ENCODE data around the gene CAP1.

The CAP1 gene

DNA sequence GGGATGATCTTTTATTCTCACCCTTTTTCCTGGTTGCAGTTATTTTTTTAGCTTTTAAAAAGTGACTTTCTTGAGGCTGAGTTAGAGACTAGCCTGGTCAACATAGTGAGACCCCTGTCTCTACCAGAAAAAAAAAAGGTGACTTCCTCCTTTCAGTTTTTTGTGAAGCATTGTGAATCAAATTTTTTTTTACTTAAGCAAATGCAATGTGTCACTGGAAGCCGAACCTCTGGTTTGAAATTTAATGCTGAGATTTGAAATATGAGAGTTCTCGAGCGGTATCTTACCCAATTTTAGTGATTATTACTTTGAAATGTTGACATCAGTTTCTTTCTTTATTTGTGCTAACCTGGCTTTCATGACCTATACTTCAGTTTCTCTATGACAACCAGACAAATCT lies 3.6 kb downstream of the CAP1 start:
- peak overlapping the region; percentile 85 to 89 for H3K4me3 Mint-ChIP-seq
- H3K9me3 Mint-ChIP-seq, result no peaks in the 10 kb centered on the region
- DNase-seq (no peak), ATAC-seq (no peak)
- H3K27me3 Mint-ChIP-seq, result no peaks in the 10 kb centered on the region
- H3K4me1 Mint-ChIP-seq, result peaks cover 70% of the 10 kb centered on the region
- no peak overlapping the region for H3K27ac Mint-ChIP-seq

DNA sequence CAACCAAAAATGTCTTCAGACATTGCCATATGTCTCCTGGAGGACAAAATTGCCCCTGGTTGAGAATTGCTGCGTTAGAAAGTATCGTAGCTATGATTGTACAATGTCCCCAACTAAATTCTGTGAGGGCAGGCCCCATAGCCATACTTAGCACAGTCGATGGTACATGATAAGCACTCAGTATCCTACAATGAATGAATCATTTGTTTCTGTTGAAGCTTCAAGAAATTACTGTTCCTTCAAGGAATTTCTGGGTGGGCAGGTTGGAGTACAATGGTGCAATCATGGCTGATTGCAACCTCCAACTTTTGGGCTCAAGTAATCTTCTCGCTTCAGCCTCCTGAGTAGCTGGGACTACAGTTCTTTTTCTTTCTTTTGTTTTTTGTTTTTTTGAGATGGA lies 4.7 kb downstream of the CAP1 start:
- no peak for ATAC-seq
- peak overlapping the region; percentile 85 to 89 for H3K4me3 Mint-ChIP-seq

GRCh38 chr1:40045766-40046165 lies 5.2 kb downstream of the CAP1 start:
- H3K27me3 Mint-ChIP-seq, result no peaks in the 10 kb centered on the region
- peaks cover 82% of the 10 kb centered on the region for H3K4me1 Mint-ChIP-seq
- no peak for DNase-seq
- H3K9me3 Mint-ChIP-seq, result no peaks in the 10 kb centered on the region
- ATAC-seq, result no peak
- H3K27ac Mint-ChIP-seq, result peak overlapping the region; percentile 40 to 87
- peak overlapping the region; percentile 85 to 89 for H3K4me3 Mint-ChIP-seq

More for the DNA sequence above, 4.7 kb downstream of the CAP1 start:
- Mint-ChIP-seq H3K9me3 (no peaks in the 10 kb centered on the region), H3K4me1 (peaks cover 77% of the 10 kb centered on the region), H3K27me3 (no peaks in the 10 kb centered on the region), H3K27ac (peak overlapping the region; percentile 69 to 87)
- no peak for DNase-seq

DNA sequence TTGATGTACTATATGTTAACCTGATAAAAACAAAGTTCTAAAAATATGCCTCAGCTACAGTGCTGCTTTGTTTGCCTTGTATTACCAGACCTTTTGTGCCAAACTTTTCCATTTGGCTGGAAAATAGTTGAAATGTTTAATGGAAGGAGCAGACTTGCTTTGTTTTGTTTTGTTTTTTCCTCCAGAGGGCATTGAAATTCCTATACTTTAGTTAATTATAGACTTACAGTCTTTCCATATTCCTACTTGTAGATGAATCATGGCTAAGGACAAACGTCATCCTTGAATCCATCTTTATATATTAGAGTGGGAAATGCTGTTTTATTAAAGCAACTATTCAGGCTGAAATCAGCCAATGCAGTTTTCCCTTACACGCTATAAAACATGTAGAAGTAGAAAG lies 6.7 kb downstream of the CAP1 start:
- ATAC-seq, result no peak
- no peaks in the 10 kb centered on the region for H3K9me3 Mint-ChIP-seq
- no peaks in the 10 kb centered on the region for H3K27me3 Mint-ChIP-seq
- peak overlapping the region; percentile 92 for H3K27ac Mint-ChIP-seq
- H3K4me1 Mint-ChIP-seq, result peaks cover 86% of the 10 kb centered on the region
- peak overlapping the region; percentile 73 to 81 for H3K4me3 Mint-ChIP-seq
- DNase-seq, result no peak

GRCh38 chr1:40047769-40048168 lies 7.2 kb downstream of the CAP1 start:
- H3K4me3 Mint-ChIP-seq, result peak overlapping the region; percentile 73 to 81
- H3K9me3 Mint-ChIP-seq, result no peaks in the 10 kb centered on the region
- peaks cover 84% of the 10 kb centered on the region for H3K4me1 Mint-ChIP-seq
- H3K27me3 Mint-ChIP-seq, result no peaks in the 10 kb centered on the region
- H3K27ac Mint-ChIP-seq, result peak overlapping the region; percentile 92
- ATAC-seq, result peak; percentile 57
- no peak for DNase-seq

- Mint-ChIP-seq H3K4me1 (peaks cover 88% of the 10 kb centered on the region), H3K9me3 (no peaks in the 10 kb centered on the region), H3K27me3 (no peaks in the 10 kb centered on the region), H3K4me3 (peak overlapping the region; percentile 9 to 73), H3K27ac (peak overlapping the region in 1 of 2 donors; percentile 23)
- ATAC-seq (peak; percentile 82), DNase-seq (peak in 1 of 2 donors; percentile 33)
Measured at GRCh38 chr1:40049725-40050124, 9.2 kb downstream of the CAP1 start.

DNA sequence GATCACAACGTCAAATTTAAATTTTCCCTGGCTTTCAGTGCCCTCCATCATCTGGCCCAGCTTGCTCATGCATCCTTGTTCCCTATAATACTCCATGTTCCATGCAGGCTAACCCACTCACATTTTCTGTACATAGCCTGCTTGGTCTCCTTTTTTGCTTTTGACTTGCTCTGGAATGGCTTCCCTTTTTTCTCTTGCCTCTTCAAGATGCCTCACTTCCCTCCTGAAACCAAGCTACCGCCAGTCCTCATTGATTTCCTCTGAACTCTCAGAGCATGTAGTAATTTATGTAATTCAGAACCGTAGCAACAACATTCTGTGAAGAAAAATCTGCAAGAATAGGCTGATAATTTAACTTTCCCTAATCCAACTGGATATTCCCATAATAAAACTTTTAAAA lies 10.3 kb downstream of the CAP1 start:
- H3K27me3 Mint-ChIP-seq, result no peaks in the 10 kb centered on the region
- peak overlapping the region; percentile 29 to 40 for H3K4me3 Mint-ChIP-seq
- H3K27ac Mint-ChIP-seq, result peak overlapping the region in 1 of 2 donors; percentile 86
- peaks cover 88% of the 10 kb centered on the region for H3K4me1 Mint-ChIP-seq
- H3K9me3 Mint-ChIP-seq, result no peaks in the 10 kb centered on the region
- ATAC-seq (no peak), DNase-seq (no peak)

GRCh38 chr1:40053138-40053887 lies 12.8 kb downstream of the CAP1 start:
- Mint-ChIP-seq H3K27ac (no peak overlapping the region), H3K4me3 (no peak overlapping the region)
- no peak for ATAC-seq

GRCh38 chr1:40056519-40057309 lies 16.2 kb downstream of the CAP1 start:
- H3K27ac Mint-ChIP-seq, result peak overlapping the region; percentile 54 to 80
- no peak overlapping the region for H3K4me3 Mint-ChIP-seq
- peak; percentile 58 for ATAC-seq
- H3K27me3 Mint-ChIP-seq, result no peaks in the 10 kb centered on the region
- no peak for DNase-seq
- H3K4me1 Mint-ChIP-seq, result peaks cover 95% of the 10 kb centered on the region
- H3K9me3 Mint-ChIP-seq, result no peaks in the 10 kb centered on the region

More at GRCh38 chr1:40053138-40053887, 12.8 kb downstream of the CAP1 start:
- H3K9me3 Mint-ChIP-seq, result no peaks in the 10 kb centered on the region
- peaks cover 96% of the 10 kb centered on the region for H3K4me1 Mint-ChIP-seq
- no peak for DNase-seq
- H3K27me3 Mint-ChIP-seq, result no peaks in the 10 kb centered on the region

DNA sequence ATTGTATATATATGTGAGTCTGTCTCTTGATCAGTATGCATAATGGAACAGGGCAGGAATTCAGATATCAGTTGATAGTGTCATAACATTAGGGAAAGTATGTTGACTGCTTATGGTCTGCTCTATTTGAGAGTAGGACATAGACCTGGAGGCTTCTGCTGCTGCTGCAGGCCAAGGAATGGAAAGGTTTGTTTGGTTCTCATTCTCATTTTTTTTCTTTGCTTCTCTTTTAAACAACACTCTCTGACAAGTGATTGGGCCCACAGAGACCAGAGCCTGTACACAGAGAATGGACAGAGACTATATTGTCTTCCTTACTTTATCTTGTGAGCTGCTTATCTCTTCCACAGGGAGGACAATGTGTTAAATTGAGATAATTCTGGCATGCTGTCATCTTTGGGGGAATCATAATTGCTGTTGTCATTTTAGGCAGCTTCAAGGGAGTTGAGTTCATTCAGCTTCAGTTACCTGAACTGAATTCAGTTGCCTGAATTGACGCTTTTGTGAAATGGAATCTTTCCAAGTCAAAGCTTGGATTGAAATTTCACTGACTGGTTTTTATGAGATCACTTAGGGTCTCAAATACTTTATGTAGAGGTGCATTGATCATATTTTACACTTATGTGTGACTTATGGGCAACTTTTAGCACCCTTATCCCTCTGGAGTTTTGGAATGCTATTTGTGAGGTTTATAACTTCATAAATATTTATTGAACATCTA lies 16.9 kb downstream of the CAP1 start:
- ATAC-seq (no peak), DNase-seq (no peak)
- H3K27me3 Mint-ChIP-seq, result no peaks in the 10 kb centered on the region
- peaks cover 95% of the 10 kb centered on the region for H3K4me1 Mint-ChIP-seq
- peak overlapping the region in 1 of 2 donors; percentile 7 for H3K4me3 Mint-ChIP-seq
- no peaks in the 10 kb centered on the region for H3K9me3 Mint-ChIP-seq
- peak overlapping the region in 1 of 2 donors; percentile 54 for H3K27ac Mint-ChIP-seq

DNA sequence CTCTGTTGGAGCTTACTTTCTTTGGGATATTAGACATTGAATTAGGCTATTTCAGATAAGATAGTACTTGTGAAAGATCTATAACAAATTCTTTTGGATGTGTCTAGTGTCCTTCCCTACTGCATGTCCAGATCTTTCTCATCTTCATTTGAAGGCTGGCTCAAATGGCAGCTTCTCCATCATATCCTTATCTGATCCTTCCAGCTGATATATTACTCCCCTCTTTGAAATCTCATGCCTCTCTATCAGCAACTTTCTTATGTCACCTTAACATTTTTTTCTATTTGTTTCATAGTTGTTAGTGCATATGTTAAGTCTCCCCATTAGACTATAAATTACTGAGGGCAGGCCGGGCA lies 17.5 kb downstream of the CAP1 start:
- Mint-ChIP-seq H3K4me3 (peak overlapping the region; percentile 66 to 72), H3K4me1 (peaks cover 91% of the 10 kb centered on the region), H3K27ac (peak overlapping the region; percentile 81 to 82), H3K27me3 (no peaks in the 10 kb centered on the region), H3K9me3 (no peaks in the 10 kb centered on the region)
- no peak for DNase-seq
- no peak for ATAC-seq

DNA sequence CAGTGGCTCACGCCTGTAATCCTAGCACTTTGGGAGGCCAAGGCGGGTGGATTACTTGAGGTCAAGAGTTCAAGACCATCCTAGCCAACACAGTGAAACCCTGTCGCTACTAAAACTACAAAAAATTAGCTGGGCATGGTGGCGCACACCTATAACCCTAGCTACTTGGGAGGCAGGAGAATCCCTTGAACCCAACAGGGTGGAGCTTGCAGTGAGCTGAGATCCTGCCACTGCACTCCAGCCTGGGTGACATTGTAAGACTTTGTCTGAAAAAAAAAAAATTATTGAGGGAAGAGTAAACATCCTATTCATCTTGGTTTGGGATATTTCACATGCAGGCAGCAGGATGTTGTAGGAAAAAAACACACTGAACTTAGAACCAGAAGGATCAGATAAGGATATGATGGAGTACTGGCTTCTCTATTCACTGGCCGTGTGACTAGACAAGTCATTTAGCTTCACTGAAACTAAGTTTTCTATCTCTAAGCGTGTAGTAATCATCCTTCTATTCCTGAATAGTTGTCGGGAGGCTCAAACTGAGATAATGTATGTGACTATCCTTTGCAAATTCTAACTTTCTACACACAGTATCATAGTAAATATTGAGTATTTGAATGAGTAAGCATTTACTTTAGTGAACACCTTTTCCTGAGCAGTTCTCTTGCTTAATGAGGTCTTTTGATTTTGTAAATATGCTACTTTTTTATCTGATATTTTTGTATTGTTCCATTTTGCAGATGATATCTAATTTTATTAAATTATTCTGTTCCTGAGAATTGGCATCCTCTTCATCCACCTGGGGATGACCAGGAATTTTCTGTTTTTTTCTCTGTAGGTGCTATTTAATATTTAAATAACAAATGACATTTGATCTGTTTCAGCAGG lies 18.2 kb downstream of the CAP1 start:
- Mint-ChIP-seq H3K4me1 (peaks cover 90% of the 10 kb centered on the region), H3K27ac (peak overlapping the region; percentile 81 to 92), H3K9me3 (no peaks in the 10 kb centered on the region), H3K4me3 (peak overlapping the region; percentile 66 to 72), H3K27me3 (no peaks in the 10 kb centered on the region)
- ATAC-seq, result peak; percentile 60
- DNase-seq, result no peak

DNA sequence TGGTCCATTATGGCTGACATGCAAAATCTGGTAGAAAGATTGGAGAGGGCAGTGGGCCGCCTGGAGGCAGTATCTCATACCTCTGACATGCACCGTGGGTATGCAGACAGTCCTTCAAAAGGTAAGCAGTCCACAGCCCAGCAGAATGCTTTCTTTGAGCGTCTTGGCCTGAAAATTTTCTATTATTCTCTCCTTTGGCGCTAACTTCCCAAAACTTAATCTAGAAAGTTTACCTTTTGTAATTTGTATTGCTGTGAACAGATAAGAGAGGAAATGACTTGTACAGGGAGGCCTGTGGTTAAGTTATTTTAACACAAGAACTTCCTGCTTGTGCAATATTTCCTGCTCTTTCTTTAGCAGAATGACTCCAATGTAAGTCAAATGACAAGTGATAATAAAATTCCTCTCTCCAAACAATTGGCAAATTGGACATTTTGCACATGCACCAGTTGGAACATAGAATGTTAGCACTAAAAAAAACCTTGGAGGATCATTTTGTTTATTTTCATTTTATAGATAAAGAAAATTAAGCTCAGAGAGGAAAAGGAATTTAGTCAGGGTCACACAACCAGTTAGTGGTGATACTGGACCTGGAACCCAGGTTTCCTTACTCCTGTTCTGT lies 18.9 kb downstream of the CAP1 start:
- peak; percentile 29 to 35 for DNase-seq

GRCh38 chr1:40059960-40060750 lies 19.6 kb downstream of the CAP1 start:
- Mint-ChIP-seq H3K27me3 (no peaks in the 10 kb centered on the region), H3K4me1 (peaks cover 90% of the 10 kb centered on the region), H3K4me3 (peak overlapping the region; percentile 66 to 71), H3K27ac (peak overlapping the region; percentile 80 to 92), H3K9me3 (no peaks in the 10 kb centered on the region)
- DNase-seq, result no peak
- ATAC-seq, result peak; percentile 14

More for the DNA sequence above, 18.9 kb downstream of the CAP1 start:
- Mint-ChIP-seq H3K27ac (peak overlapping the region; percentile 80 to 92), H3K4me3 (peak overlapping the region; percentile 66 to 72), H3K9me3 (no peaks in the 10 kb centered on the region), H3K27me3 (no peaks in the 10 kb centered on the region), H3K4me1 (peaks cover 90% of the 10 kb centered on the region)
- peak; percentile 77 for ATAC-seq
